Measurements from ENCODE around the gene KCNJ3. TPM values are rescaled to one million over a fixed set of nuclear protein-coding genes. Genes with fewer than 3 reads are reported as not detected.
A peak's percentile ranks its signal among the peaks of the same experiment; 100 is the strongest.

Gene KCNJ3
- total RNA-seq, 1 experiment from 2014 or later = 2.3 TPM

- peak; percentile 23 for DNase-seq (ENCODE audit: low spot score)
These were observed 8.2 kb downstream of the KCNJ3 start for GRCh38 chr2:154706660-154707059.

- no peak for DNase-seq (ENCODE audit: low spot score)
These were observed 9.6 kb downstream of the KCNJ3 start for GRCh38 chr2:154707994-154708575.

DNA sequence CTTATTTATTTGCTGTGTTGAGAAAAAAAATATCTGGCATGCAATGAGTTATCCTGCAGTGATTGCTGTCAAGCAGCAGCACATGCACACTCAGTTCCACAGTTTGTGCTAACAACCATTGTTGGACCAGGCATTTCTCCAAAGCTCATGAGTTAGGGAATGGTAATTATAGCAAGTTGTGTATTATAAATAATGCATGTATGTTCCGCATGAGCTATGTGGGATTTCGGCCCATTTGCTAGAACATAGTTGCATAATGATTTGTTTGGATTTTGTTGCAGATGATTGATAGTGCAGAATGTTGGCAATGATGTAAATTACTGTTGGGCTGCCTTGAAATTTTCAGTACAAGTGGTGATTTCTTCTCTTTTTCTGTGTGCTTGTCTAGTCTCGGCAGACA is 10.7 kb downstream of the KCNJ3 start:
- no peak for DNase-seq (ENCODE audit: low spot score)

- no peak for DNase-seq (ENCODE audit: low spot score)
These were observed 11.6 kb downstream of the KCNJ3 start for GRCh38 chr2:154710078-154710477.

GRCh38 chr2:154710685-154711084 is 12.2 kb downstream of the KCNJ3 start:
- no peak for DNase-seq (ENCODE audit: low spot score)

GRCh38 chr2:154713675-154714074 is 15.2 kb downstream of the KCNJ3 start:
- no peak for DNase-seq (ENCODE audit: low spot score)

- no peak for DNase-seq (ENCODE audit: low spot score)
These were observed 22.2 kb downstream of the KCNJ3 start for GRCh38 chr2:154720651-154721050.

DNA sequence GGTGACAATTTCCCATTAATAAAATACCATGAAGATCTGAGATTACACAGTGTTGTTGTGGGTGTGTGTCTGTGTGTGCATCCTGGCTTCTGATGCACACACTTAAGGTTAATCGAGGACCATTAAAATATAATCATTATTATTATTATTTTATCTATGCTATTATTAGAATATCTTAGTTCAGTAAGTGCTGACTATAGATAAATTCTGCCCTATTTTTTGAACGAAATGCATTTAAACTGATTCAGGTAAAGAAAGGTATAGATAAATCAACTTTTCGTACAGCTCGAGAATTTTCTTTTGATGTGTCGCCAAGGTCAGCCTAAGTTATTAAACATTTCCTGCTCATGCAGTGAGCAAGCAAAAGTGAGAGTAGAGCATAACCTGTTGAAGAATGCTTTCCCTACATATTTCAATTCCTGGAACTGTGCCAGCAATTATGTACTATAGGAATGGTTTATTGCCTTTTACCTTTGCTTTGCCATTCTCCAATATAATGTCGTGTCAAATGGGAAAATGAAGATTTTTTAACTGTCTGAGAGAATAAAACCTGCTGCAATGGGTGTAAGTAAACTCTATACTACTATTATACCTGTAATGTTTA is 25.8 kb downstream of the KCNJ3 start:
- peak; percentile 76 for DNase-seq (ENCODE audit: low spot score)

GRCh38 chr2:154740361-154740760 is 41.9 kb downstream of the KCNJ3 start:
- DNase-seq (ENCODE audit: low spot score) = no peak

- no peak for DNase-seq (ENCODE audit: low spot score)
These were observed 60.4 kb downstream of the KCNJ3 start for GRCh38 chr2:154758871-154759270.

DNA sequence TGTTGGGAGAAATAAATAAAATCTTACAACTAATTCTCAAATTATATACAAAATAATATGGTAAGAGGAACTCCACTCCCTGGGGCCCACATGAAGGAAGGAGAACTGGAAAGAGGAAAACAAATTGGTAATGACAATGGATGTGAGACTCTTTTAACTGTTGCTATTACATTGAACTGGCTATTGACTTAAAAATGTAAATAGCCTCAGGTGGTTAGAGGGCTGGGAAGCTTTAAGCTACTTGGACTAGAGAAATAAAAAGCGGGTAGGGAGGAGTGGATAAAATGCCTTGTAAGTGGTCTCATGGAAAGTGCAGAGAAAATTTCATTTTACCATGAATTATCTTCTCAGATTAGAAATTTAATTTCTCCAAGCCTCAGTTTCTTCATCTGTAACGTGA is 64.1 kb downstream of the KCNJ3 start:
- no peak for DNase-seq (ENCODE audit: low spot score)

- no peak for DNase-seq (ENCODE audit: low spot score)
These were observed 73.3 kb downstream of the KCNJ3 start for GRCh38 chr2:154771664-154772284.

DNA sequence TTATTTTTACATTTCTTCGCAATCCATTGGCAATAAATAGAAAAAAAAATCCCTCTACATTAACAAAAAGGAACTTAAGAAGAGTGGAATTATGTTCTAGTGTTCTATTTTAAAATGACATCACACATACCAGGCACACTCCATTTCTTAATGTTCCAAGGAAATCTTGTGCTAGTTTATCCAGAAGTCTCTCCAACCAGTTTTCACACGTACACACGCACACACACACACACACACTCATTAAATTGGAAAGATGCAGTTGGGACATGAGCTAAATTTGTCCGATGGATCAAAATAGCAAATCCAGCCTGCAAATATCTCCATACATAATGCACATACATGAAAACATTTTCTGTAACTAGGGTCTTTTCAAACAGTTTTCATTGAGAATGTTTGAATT is 78.3 kb downstream of the KCNJ3 start:
- no peak for DNase-seq (ENCODE audit: low spot score)

DNA sequence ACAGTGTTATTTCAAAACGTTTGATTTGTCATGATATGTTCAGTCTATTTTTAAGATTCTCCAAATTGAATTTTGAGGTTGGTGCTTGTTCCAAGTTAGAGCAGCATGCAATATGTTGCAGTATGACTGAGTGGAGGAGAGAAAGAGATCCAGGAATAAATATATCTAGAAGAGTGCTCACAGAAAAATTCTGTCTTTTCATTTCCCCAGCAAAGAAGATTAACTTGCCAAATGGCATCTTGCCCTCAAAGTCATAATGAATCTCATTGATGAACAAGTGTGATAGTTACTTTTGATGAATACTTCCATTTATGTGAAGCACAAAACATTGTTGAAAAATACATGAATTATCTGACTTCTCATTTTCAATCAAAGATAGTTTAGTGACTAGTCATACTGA is 95.9 kb downstream of the KCNJ3 start:
- no peak for DNase-seq (ENCODE audit: low spot score)

- DNase-seq (ENCODE audit: low spot score) = no peak
These were observed 97.2 kb downstream of the KCNJ3 start for GRCh38 chr2:154795651-154796050.

- no peak for DNase-seq (ENCODE audit: low spot score)
These were observed 106.0 kb downstream of the KCNJ3 start for GRCh38 chr2:154804451-154804850.

DNA sequence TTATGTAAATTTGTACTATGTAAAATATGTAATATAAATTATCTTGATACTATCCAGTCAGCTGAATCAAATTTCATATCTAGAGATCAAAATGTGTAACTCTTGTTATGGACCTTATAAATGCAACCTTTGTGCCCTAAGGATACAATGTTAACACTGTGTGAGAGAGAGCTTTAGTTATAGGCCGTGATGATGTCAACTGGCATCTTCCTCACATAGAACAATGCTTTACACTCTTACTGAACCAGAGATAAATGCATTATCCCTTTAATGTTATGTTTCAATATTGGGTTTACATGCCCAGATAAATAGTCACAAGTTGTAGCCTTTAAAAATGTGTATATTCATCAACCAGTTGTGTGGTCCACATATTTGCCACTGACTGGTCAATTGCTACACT is 115.1 kb downstream of the KCNJ3 start:
- no peak for DNase-seq (ENCODE audit: low spot score)

DNA sequence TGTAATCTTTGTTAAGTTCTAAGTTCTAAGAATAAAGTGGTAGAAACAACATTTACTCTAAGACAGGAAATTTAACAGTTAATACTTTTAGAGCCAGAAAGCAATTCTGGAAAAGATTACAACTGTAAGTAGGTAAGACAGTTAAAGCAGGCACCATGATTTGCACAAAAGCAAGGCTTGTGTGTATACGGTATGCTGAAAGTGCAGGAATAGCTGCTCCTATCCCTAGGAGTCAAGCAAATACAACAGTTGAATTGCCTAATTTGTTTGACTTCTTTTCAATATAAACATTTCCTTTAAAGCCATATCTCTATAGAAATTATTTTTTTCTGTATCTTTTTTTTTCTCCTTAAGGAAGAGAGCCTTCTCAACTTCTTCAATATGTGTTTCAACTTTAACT is 116.4 kb downstream of the KCNJ3 start:
- no peak for DNase-seq (ENCODE audit: low spot score)

DNA sequence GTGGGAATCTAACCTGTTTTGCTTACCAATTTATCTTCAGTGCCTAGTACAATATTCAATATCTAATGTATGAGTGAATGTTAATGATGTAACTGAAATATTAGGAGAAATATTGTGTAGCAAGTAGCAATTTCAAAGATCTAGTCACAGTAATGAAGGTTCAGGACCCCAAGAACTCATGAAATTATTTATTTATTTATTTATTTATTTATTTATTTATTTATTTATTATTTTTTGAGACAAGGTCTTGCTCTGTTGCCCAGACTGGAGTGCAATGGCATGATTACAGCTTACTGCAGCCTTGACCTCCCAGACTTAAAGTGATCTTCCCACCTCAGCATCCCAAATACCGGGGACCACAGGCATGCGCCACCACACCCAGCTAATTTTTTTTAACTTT is 126.9 kb downstream of the KCNJ3 start:
- no peak for DNase-seq (ENCODE audit: low spot score)

GRCh38 chr2:154826827-154827226 is 128.3 kb downstream of the KCNJ3 start:
- no peak for DNase-seq (ENCODE audit: low spot score)

DNA sequence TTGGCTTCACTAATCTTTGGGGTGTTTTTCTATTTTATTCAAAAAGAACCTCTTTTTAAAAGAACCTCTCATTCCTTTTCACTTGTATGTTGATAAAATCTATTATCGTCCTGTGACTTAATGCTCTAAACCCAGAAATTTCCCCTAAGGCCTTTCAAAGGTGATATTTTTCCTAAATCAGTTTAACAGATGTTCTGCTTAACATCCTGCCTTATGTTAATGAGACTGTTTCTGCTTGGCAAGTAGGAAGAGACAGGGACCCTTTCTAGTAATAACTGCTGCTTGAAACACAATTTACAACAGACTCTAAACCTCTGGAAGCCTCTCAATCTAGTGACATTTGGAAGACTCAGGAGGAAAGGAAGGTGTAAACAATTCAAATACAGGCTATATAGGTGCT is 128.8 kb downstream of the KCNJ3 start:
- DNase-seq (ENCODE audit: low spot score) = no peak

GRCh38 chr2:154832711-154833110 is 134.2 kb downstream of the KCNJ3 start:
- no peak for DNase-seq (ENCODE audit: low spot score)

GRCh38 chr2:154836632-154837031 is 138.1 kb downstream of the KCNJ3 start:
- DNase-seq (ENCODE audit: low spot score) = no peak

Data from HT-29 (cell line).